ENCODE measurements around the gene CALM3.
"Not testable (repeated sequence)": the region's sequence is repeated elsewhere in the genome, so short reads cannot be mapped to it uniquely, and the experiment has no call there.

Gene CALM3

GRCh38 chr19:46611776-46612175 is 10.6 kb downstream of the CALM3 start:
- DNase-seq (ENCODE audit: low read depth, low spot score), result no peak

GRCh38 chr19:46613525-46613924 is 12.4 kb downstream of the CALM3 start:
- H3K27ac ChIP-seq, result no peak overlapping the region
- DNase-seq (ENCODE audit: low read depth, low spot score), result no peak

More at GRCh38 chr19:46611776-46612175, 10.6 kb downstream of the CALM3 start:
- H3K27ac ChIP-seq, result no peak overlapping the region

- no peak overlapping the region for H3K27ac ChIP-seq
- no peak for DNase-seq (ENCODE audit: low read depth, low spot score)
These were observed 13.1 kb downstream of the CALM3 start for GRCh38 chr19:46614114-46614722.

GRCh38 chr19:46615966-46616365 is 14.8 kb downstream of the CALM3 start:
- DNase-seq (ENCODE audit: low read depth, low spot score), result no peak
- H3K27ac ChIP-seq, result no peak overlapping the region

- no peak overlapping the region for H3K27ac ChIP-seq
- no peak for DNase-seq (ENCODE audit: low read depth, low spot score)
These were observed 15.6 kb downstream of the CALM3 start for GRCh38 chr19:46616631-46617322.

GRCh38 chr19:46617601-46618000 is 16.5 kb downstream of the CALM3 start:
- H3K27ac ChIP-seq, result no peak overlapping the region
- DNase-seq (ENCODE audit: low read depth, low spot score), result no peak

GRCh38 chr19:46618670-46619231 is 17.6 kb downstream of the CALM3 start:
- DNase-seq (ENCODE audit: low read depth, low spot score), result no peak
- no peak overlapping the region for H3K27ac ChIP-seq

- H3K27ac ChIP-seq, result no peak overlapping the region
- no peak for DNase-seq (ENCODE audit: low read depth, low spot score)
These were observed 19.1 kb downstream of the CALM3 start for GRCh38 chr19:46620267-46620666.

- no peak overlapping the region for H3K27ac ChIP-seq
These were observed 19.6 kb downstream of the CALM3 start for GRCh38 chr19:46620716-46621115.

GRCh38 chr19:46621191-46622117 is 20.3 kb downstream of the CALM3 start:
- DNase-seq (ENCODE audit: low read depth, low spot score), result no peak

More at GRCh38 chr19:46620716-46621115, 19.6 kb downstream of the CALM3 start:
- DNase-seq (ENCODE audit: low read depth, low spot score), result no peak

GRCh38 chr19:46622118-46622446 is 21.0 kb downstream of the CALM3 start:
- H3K27ac ChIP-seq, result no peak overlapping the region
- DNase-seq (ENCODE audit: low read depth, low spot score), result no peak

More at GRCh38 chr19:46621191-46622117, 20.3 kb downstream of the CALM3 start:
- no peak overlapping the region for H3K27ac ChIP-seq

GRCh38 chr19:46623915-46624502 is 22.9 kb downstream of the CALM3 start:
- no peak for DNase-seq (ENCODE audit: low read depth, low spot score)
- H3K27ac ChIP-seq, result no peak overlapping the region

GRCh38 chr19:46624958-46625661 is 24.0 kb downstream of the CALM3 start, which contains the start of gene PTGIR:
PTGIR (minus strand) TSS chr19:46625089; CDS start chr19:46624225, 864 bp downstream.
- DNase-seq (ENCODE audit: low read depth, low spot score), result no peak
- H3K27ac ChIP-seq, result no peak within 1 kb of the TSS

GRCh38 chr19:46625731-46626130 is 24.6 kb downstream of the CALM3 start:
- no peak overlapping the region for H3K27ac ChIP-seq

GRCh38 chr19:46626446-46626845 is 25.3 kb downstream of the CALM3 start:
- no peak overlapping the region for H3K27ac ChIP-seq

More at GRCh38 chr19:46625731-46626130, 24.6 kb downstream of the CALM3 start:
- DNase-seq (ENCODE audit: low read depth, low spot score), result no peak

GRCh38 chr19:46628970-46629369 is 27.8 kb downstream of the CALM3 start:
- H3K27ac ChIP-seq; DNase-seq (ENCODE audit: low read depth, low spot score): not testable (repeated sequence)

More at GRCh38 chr19:46626446-46626845, 25.3 kb downstream of the CALM3 start:
- no peak for DNase-seq (ENCODE audit: low read depth, low spot score)

GRCh38 chr19:46629546-46630025 is 28.5 kb downstream of the CALM3 start:
- H3K27ac ChIP-seq, result no peak overlapping the region
- no peak for DNase-seq (ENCODE audit: low read depth, low spot score)

- DNase-seq (ENCODE audit: low read depth, low spot score), result no peak
These were observed 29.6 kb downstream of the CALM3 start for GRCh38 chr19:46630586-46631205.

GRCh38 chr19:46631481-46631880 is 30.4 kb downstream of the CALM3 start:
- no peak overlapping the region for H3K27ac ChIP-seq
- DNase-seq (ENCODE audit: low read depth, low spot score), result no peak

More at GRCh38 chr19:46630586-46631205, 29.6 kb downstream of the CALM3 start:
- no peak overlapping the region for H3K27ac ChIP-seq

All from epithelial cell of prostate (primary cell).